Measurements from ENCODE around the gene DCAF15. TPM values are rescaled to one million over a fixed set of nuclear protein-coding genes. Genes with fewer than 3 reads are reported as not detected.

Gene DCAF15
- total and polyA plus RNA-seq, 2 donors (not counting 3 experiments of a cell fraction or from before 2014, with no cell fraction given) = 41.9 to 42.4 TPM

GRCh38 chr19:13937479-13938300 is 14.6 kb upstream of the DCAF15 start:
- H3K4me3 ChIP-seq (replicated peaks in 1 of 3; ENCODE audit: insufficient read depth in 1 of 3, low read depth in 1 of 3, low read length in 3 of 3) = no peak overlapping the region
- H3K27ac ChIP-seq (ENCODE audit: insufficient read depth, low read depth, low read length) = no peak overlapping the region
- FAIRE-seq (no peak), DNase-seq (ENCODE audit: low read depth, low spot score) (no peak)
- no peaks in the 10 kb centered on the region for H3K9me1 ChIP-seq (replicated peaks; ENCODE audit: control insufficient read depth, extremely low read depth, insufficient read depth, low read length)
- no peak overlapping the region for H3K9ac ChIP-seq (replicated peaks; ENCODE audit: extremely low read depth, insufficient read depth, low read length)
- no peaks in the 10 kb centered on the region for H3K79me2 ChIP-seq (ENCODE audit: control insufficient read depth, insufficient read depth, low read length)
- no peaks in the 10 kb centered on the region for H4K20me1 ChIP-seq (replicated peaks; ENCODE audit: control insufficient read depth, extremely low read depth, insufficient read depth, low read length)
- dilution Hi-C loops (cut with MboI; ENCODE audit: extremely low pct_ligation_motif_present, low sequenced_read_pairs) = no loop called here
- no peaks in the 10 kb centered on the region for H3K36me3 ChIP-seq (ENCODE audit: control insufficient read depth in 2 of 2, extremely low read depth in 1 of 2, insufficient read depth in 2 of 2, low read length in 2 of 2)
- ChIA-PET CTCF (interaction anchor here (0.9 kb wide), 1 partner anchor 51 kb away, joined by 3 read pairs; no protein-coding TSS in a partner anchor), POLR2A (interaction anchor here (0.6 kb wide), 1 partner anchor 50 kb away, joined by 6 read pairs; no protein-coding TSS in a partner anchor)
- no TSS peak for BruUV-seq (replicated peaks)
- H3K27me3 ChIP-seq (ENCODE audit: control insufficient read depth in 2 of 2, insufficient read depth in 2 of 2, low read length in 2 of 2) = peaks cover 0 to 3% of the 10 kb centered on the region in 2 experiments
- H2AFZ ChIP-seq (ENCODE audit: low read depth, low read length) = no peak overlapping the region
- intact Hi-C loops (cut with micrococcal nuclease) = no loop called here
- H3K4me2 ChIP-seq (ENCODE audit: insufficient read depth, low read length) = no peak overlapping the region
- H3K4me1 ChIP-seq (ENCODE audit: control insufficient read depth, extremely low read depth, insufficient read depth, low read length) = no peaks in the 10 kb centered on the region
- H3K9me3 ChIP-seq (replicated peaks; ENCODE audit: control insufficient read depth, insufficient read depth, low read length) = no peaks in the 10 kb centered on the region
- TF ChIP-seq POLR2AphosphoS5 (IDR thresholded peaks at IDR 0.05; ENCODE audit: insufficient read depth, low read depth, low read length) (no peak), GATA2 (IDR thresholded peaks at IDR 0.05; ENCODE audit: insufficient read depth, insufficient read length, low read depth, low read length) (no peak), CTCF (IDR thresholded peaks at IDR 0.05; ENCODE audit: extremely low read depth in 1 of 2, insufficient read depth in 1 of 2, low read depth in 1 of 2, low read length in 2 of 2) (no peak), POLR2A (IDR thresholded peaks at IDR 0.05; ENCODE audit: low read depth, low read length) (no peak), MAX (IDR thresholded peaks at IDR 0.05; ENCODE audit: insufficient read depth, insufficient read length) (no peak)
